Measurements from ENCODE around the gene LCT.
A peak's percentile ranks its signal among the peaks of the same experiment; 100 is the strongest.
"Not testable (repeated sequence)": the region's sequence is repeated elsewhere in the genome, so short reads cannot be mapped to it uniquely, and the experiment has no call there.

Gene LCT

DNA sequence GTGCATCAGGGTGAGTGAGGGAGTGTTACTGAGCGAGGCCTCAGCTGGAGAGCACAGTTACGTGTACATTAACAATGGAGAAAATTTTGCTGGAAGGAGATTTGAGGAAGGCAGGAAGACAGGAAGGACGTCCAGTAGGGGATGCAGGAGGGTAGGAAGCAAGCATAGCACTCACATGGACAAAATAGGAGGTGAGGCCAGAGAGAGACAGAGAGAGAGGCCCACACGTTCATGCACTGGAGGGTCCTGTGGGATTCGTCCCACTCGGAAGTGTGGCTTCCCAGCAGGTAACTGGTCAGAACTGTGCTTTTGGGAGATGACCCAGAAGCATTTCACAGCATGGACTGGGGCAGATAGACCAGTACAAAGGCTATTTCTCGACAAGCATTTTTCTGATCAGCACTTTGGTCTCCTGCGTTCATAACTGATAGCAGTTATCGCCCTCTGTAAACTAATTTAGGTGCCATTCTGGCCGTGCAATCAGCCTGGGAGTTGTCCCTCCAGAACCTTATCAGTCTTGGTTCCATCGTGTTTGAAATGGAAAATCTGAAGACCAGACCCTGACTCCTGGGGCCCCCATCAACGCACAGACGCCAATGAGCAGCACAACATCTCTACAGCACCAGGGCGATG is 5.7 kb downstream of the LCT start:
- no peak for DNase-seq

DNA sequence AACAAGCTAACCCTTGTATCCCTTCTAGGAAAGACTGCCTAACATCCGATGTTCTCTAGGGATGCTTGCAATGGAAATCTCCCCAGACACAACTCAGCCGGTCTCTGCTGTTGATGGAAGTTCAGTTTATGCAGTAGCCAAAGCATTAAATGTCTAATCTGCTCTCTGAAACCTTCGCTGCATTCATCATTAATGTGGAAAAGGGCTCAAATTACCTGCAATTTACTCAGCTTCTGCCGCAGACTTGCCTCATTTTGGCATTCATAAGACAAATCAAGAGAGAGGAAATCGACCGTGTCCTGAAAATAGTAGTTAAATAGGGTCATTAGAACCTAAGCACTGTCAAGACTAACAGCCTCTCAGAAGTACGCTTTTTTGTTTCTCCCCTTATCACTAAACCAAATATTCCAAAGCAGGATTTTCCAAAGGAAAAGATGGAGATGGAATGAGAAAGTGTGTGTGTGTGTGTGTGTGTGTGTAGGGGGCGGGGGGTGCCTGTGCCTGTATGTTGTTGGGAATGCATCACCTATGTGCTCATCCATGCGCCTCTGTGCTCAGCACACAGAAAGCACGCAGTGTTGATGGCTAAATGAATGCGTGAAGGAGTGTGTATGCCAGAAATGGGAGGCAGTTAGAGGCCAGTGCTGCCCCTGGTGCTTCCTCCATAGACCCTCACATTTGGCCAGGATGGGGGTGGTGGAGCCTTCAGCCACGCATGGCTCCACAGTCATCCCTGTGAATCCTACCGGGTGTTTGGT is 7.4 kb downstream of the LCT start:
- DNase-seq: no peak

DNA sequence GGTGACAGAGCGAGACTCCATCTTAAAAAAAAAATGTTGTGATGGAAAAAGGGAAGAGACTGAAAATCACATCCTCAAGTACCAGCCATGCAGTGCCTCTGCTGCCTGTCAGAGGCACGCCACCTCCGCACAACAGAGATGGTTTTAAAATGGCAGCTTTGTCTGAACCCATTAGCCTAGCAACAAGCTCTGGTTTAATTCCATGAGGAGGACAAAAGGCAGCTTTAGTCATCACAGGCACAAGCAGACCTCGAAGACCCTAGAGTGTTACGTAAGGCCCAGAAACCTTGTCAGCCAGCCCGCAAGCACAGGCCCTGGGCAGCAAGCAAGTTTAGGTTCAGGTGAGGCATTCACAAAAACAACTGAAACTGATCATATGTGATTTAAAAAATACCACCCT is 10.4 kb downstream of the LCT start:
- no peak for DNase-seq

DNA sequence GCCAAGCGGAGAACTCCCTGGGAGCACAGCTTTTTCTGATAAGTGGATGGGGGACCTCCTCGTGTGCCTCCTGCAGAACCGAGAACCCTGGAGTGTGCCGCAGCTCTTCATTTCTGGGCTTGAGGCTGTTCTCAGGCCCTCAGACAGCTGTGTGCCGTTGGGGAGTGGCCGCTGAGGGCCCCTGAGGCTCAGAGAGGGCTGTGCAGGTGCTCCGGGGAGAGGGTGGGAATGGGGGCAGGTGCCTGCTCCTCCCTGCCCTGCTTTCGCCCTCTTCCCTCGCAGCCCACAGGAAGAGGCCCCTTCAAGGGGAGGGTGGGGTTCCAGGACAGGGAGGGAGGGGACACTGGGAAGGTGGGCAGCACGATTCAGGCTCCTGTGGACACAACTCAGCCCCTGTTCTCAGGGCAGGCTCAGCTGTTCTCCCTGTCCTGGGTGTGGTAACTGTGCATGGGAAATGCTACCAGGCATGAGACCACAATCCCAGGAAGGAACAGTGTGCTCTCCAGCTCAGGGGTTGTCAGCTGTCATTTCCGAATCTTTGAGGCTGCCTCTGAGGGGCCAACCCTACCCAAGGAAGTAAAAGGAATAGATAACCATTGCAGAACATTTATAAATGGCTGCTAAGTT is 11.3 kb downstream of the LCT start:
- no peak for DNase-seq

DNA sequence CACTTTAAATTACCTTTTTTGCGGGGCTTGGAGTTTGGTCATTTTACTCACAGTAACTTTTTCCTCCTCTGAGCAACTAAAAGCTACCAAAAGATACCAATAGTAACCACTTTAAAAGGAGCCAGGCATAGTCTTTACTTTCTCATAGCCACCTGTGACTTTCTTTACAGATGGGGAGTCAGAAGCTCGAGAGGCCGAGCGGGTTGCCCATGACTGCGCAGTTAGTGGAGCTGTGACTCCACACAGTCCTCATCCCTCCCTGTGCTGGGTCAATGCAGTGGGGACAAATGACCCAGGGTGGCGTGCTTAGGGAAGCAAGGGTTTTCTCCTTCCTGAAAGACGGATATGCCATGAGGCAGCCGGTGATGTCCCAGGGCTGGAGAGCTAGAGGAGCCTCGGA is 11.9 kb downstream of the LCT start:
- DNase-seq: no peak

DNA sequence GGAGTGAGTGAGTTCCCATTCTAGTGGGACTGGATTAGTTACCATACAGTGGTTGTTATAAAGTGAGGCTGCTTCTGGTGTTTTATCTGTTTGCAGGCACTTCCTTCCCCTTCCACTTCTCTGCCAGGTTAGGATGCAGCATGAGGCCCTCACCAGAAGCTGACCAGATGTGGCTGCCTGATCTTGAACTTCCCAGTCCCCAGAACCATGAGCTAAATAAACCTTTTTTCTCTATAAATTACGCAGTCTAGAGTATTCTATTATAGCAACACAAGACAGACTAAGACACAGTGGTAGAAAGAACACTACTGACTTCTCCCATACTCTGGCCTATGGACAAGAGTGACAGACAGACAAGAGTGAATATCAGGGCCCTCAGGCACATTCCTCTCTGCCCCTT is 14.1 kb downstream of the LCT start:
- DNase-seq: no peak

DNA sequence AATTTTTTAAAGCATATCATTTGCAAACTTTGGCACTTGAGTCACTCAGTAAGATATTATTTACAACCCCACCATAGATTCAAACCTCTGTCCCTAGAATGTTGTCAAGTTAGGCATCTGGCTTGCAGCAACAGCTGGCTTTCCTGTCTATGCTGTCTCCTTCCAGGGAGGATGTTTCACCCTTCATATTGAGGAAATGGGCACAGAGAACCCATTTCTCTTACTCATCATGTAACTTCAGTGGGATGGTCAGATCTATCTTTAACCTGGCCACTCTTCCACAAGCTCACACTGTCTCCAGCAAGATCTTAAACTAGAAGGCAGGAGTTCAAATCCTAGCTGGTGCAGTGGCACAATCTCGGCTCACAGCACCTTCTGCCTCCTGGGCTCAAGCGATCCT is 15.8 kb downstream of the LCT start:
- no peak for DNase-seq

DNA sequence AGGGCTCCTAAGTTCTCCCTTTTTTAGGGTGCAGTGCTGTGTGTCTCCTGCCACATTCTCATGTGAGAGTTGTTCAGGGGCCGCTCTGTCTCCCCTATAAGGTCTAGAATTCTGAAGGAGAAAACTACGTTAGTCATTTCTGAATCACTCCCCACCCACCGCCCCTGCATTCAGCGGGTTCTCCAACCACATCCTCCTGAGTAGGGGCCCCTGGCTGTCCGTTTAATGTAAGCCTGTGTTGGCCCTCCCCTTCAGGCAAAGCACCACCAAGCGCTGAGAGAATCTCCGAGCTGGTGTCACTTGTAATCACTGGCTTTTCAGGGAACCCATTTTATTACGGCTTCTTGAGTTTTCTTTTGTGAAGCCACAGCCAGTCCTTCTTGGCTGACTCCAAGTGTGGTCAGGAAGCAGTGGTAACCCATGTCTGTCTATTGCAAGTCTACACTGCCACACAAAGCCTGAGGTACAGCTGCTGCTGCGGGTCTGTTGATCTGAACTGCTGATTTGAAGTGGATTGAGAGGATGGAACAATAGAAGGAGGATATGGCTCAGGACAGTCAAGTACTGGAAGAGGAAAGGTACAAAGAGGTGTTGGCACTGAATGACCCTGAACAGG is 16.9 kb downstream of the LCT start:
- no peak for DNase-seq

DNA sequence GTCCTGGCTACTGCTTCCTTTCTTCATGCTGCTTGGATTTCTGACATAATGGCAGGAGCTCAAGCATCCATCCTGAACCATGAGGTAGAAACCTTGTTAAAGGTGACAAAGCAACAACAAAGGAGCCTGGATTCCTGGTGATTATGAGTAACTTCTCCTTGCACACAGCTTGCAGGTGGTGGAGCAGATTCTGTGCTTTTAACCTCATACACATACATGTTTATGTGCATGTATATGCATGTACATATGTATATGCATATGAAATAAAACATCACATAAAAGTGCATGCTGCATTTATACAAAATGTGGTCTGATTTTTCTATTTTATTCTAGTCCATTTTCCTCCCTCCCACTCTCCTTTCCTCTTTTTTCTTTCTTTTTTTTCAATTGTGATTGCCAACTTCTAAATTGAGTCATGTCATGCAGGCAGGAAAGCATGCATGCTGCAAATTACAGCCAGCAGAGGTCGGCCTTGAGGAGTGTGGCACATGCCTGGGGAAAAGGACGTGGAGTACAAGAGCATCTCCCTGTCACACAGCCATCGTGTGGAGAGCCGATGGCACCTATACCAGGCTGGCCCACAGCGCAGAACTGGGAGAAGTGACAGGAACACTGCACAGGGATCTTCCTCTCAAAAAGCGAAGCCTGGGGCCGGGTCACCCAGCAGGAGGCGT is 17.9 kb downstream of the LCT start:
- no peak for DNase-seq

DNA sequence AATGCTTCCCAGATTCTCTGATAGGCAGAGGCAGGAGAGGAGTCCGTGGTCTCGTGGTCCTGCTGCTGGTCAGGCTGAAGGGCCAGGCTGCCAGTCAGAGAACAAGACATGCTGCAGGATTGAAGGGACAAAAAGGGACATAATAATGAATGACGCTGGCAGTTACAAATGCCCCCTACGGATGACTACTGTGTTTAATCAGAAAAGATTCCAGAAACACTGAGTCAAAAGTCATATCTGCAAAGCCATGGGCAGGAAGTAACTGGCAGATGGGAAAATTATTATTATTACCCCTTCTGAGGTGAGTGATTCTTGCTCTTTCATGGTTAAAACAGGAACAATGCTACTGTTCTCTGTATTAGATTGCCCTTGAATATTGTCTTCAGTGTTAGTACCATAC is 19.0 kb downstream of the LCT start:
- no peak for DNase-seq

DNA sequence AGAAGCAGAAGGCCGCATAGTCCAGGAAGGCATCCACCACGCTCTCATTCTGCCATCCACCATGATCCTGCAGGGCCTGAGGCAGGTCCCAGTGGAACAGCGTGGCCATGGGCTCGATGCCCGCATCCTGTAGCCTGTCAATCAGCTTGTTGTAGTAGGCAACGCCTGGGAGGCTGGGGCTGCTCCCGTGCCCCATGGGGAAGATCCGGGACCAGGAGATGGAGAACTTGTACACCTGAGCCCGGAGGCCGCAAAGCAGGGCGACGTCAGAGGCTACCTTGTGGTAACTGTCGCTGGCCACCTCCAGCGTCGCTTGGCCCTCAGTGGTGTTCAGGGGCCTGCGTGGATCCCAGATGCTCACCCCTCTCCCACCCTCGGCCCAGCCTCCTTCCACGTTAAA is 19.5 kb downstream of the LCT start:
- DNase-seq: no peak

DNA sequence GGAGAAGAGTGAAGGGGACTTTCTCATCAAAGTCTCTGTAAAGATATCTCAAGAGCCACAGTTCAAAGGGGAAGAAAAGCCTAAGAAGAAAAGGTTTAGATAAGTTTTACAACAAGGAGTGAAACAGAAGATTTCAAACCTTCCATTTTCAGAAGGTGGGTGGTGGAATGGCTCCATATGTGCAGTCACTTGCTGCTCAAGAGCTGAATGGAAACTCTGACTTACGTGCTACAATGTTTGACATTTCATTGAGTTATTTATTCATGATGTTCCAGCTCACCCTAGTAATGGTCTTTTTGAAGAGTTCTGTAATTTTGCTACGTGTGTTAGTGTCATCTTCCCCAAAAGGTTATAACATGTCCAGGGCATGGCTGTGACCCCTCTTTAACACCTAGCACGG is 21.7 kb downstream of the LCT start:
- no peak for DNase-seq

DNA sequence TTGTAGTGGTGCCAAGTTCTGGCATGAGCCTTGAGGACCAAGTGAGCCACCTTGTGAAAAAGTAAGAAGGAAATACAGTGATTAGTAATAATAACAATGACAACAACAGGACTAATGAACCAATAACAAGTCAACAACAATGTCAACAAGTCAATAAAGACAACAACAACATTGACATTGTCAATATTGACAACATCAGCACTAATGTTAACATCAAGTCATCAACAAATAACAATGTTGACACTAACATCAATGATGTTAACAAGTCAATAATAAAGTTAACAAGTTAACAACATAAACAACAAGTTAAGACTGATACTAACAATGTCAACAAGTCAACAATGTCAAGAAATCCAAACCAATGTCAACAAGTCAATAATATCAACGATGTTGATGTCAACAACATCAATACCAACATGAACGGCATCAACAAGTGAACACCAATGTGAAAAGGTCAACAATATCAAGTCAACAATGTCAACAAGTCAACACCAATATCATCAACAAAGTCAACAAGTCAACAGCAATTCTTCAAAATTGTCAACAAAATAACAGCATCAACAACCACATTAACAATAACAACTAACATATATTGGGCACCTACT is 24.0 kb downstream of the LCT start:
- no peak for DNase-seq

DNA sequence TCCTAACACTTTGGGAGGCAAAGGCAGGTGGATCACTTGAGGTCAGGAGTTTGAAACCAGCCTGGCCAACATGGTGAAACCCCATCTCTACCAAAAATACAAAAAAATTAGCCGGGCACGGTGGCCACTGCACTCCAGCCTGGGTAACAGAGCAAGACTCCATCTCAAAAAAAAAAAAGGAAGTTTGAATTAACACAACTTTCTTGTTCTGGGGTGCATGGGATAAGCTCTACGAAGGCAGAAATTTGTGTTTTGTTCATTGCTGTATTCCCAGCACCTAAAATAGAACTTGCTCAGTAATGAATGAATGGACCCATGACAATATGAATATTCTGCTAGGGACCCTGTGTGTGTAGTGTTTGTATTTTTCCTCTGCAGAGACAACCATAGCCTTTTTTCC is 29.1 kb downstream of the LCT start:
- DNase-seq: not testable (repeated sequence)

DNA sequence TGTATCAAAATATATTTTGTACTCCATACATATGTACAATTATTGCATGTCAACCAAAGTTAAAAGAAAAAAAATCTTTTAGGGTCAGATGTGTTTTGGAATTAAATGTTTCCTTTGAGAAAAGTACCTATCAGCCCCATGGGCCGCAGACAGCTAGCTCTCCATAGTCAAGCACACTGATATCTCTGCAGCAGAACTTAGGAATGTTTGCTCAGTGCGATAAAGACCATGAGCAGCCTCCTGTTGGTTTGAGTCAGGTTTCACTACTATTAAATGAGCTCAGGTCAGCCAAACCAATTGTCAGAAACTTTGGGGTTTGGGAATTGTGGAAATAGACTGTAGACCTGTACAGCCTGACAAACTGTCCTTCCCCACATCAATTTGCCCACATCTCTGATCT is 33.7 kb downstream of the LCT start:
- no peak for DNase-seq

DNA sequence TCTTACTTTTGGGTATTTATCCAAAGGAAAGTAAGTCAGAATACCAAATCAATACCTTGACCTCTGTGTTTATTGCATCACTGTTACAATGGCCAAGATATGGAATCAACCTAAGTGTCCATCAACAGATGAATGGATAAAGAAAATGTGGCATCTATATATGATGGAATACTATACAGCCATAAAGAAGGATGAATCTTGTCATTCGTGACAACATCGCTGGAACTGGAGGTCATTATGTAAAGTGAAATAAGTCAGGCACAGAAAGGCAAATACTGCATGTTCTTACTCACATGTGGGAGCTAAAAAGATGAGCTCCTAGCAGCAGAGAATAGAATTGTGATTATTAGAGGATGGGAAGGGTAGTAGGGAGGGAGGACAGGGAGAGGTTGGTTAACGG is 34.6 kb downstream of the LCT start:
- DNase-seq: no peak

DNA sequence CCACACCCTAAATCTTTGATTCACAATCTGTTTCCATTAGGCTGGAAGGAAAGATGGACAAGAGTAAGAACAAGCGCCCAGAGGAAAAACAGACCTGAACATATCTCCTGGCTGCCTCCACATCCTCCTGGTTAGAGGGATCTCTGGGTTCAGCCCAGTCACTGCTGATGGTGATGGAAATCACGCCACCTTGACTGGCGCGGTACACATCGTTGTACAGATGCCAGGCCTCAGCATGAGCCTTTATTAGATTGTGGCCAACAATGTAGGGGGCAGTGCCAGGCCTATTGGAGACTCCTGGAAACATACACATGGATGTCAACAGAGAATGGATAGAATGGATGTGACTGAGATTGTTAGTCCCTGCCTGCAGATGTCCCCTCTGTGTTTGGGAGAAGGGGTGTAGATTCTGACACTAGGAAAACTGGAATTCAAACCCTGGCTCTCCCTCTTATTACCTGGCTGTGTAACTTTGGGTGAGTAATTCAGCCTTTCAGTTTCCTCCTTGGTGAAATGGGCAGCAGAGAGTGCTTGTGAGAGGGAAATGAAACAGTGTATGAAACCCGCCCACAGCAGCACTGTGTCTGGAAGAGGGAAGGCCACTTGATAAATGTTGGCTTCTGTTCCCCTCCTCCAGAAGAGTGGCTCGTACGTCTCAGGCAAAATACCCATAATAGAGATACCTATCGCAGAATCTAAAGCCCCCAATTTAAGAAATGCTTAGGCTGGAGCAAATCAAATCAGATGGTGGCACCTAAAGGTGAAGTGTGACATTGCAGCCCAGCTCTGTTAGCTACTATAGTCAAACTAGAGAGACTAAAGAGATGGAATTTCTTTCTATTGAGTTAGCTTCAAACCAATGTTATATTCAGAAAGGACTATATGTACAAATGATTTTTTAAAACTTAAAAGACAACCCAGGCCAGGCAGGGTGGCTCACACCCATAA is 36.2 kb downstream of the LCT start:
- DNase-seq: no peak

DNA sequence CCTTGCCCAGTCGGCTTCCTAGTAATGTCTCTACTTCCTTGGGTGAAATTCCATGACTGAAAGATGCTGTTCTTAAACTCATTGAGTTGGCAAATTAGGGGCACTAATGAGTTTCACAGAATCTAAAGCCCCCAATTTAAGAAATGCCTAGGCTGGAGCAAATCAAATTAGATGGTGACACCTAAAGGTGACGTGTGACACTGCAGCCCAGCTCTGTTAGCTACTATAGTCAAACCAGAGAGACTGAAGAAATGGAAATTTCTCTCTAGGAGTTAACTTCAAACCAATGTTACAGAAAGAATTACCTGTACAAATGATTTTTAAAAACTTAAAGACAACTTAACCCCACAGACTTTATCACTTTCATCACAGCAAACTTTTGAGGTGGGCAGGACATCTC is 37.2 kb downstream of the LCT start:
- no peak for DNase-seq

DNA sequence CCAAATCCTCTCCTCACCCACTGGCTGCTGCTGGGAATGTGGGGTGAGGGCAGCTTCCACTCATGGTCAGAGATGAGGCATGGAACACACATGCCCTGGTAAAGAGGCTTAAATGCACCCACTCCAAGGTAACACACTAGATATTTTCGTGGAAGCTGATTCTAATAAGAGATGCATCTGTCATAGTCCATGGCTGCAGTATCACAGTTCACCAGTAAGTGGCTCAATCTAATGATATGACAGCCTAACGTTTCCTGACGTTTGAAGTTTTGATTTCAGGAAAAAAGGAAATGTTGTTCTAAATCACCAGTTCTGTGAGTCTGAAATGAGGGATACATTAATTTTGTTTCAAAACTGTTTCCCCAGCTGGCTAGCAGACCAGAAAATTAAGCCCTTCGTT is 38.2 kb downstream of the LCT start:
- no peak for DNase-seq

DNA sequence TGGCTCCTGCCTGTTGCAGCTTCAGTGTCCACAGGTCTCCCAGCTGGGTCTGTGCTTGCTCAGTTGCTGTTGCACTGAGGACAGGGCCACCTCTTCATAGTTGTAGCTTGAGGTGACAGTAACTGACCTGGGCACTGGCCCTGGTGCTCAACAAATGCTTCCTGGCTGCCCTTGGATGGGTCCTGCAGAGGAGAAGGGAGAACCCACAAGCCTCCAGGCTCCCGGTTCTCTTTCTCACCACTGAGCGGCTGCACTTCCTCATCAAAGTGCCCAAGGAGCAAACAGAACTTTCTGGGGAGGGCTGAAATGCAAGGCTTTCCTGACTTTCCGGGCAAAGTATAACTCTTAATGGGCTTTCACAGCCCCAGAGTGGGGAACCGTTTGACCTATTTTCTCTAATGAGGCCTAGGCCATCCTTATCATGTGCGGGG is 38.7 kb downstream of the LCT start:
- no peak for DNase-seq

DNA sequence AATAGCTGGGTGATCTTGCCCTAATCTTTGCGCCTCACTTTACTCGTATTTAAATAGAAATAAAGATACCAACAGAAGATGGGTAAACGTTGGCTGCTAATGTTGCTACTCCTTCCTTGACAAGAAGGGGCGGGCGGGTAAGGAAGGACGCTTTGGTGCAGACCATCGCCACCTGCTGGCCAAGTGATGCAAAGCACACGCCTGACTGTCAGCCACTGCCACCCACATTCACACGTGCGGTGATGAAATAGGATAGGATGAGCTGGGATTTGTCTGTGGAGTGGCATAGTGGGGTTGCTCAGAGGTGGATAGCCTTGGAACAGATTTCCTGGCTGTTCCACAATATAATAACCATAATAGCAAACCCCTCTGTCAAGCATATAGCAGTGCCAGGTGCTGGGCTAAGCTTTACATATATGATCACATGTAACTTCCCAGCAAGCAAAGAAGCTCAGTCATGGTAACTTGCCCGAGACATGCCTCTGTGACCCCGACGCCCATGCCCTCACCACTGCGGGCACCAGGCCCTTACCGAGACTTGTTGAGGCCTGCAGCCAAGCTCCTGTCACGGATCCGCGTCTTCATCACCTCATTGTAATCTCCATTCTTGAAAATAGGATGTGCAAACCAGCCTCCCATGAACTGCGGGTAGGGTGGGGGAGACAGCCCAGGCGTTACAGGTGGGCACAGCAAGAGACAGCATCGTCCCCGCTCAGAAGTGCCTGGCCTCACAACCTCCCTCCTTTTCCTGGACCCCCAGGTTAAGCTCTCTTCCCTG is 39.3 kb downstream of the LCT start:
- DNase-seq: peak; percentile 71
